PC-9 (cell line): ENCODE measurements around the gene GLRX3. TPM values are rescaled to one million over a fixed set of nuclear protein-coding genes. Genes with fewer than 3 reads are reported as not detected.

Experiments used
- BruUV-seq: library from RNA; stranded (reverse); fragments of 400-500 nt; replicated peaks from 2 replicates; lab custom pipeline; 2021; lab: Mats Ljungman, UMichigan
- CTCF ChIA-PET: fragments of 300-600 bp; sonication (Branson Sonifier 250); formaldehyde crosslinking; loops from one replicate; lab custom pipeline; 2022; ENCODE audit warnings: antibody characterized with exemption; lab: Charles Lee
- POLR2A ChIA-PET: fragments of 300-600 bp; sonication (Branson Sonifier 250); formaldehyde crosslinking; loops from one replicate; lab custom pipeline; 2022; ENCODE audit warnings: antibody characterized with exemption; ENCODE audit not compliant: unreplicated experiment; lab: Charles Lee
- DNase-seq, 2 experiments: peaks; one replicate each; pipeline versions ENCODE4 v3.0.0 to v3.0.0-alpha.2; 2015 to 2022; ENCODE audit warnings: mixed read lengths in 1 of 2
- H2AFZ ChIP-seq: fragments of 200-600 bp; sonication (generic); 2 replicates; pipeline ENCODE4 v1.8.1; 2017; ENCODE audit warnings: antibody characterized with exemption
- H3F3A ChIP-seq: fragments of 200-600 bp; sonication (generic); 2 replicates; pipeline ENCODE4 v1.8.1; 2017; ENCODE audit warnings: antibody characterized with exemption, mild to moderate bottlenecking, low read depth; ENCODE audit not compliant: insufficient read depth
- H3K27ac ChIP-seq: fragments of 200-600 bp; sonication (generic); 2 replicates; pipeline ENCODE4 v1.6.1; 2016; ENCODE audit warnings: mixed run types
- H3K27me3 ChIP-seq: fragments of 200-600 bp; sonication (generic); 2 replicates; pipeline ENCODE4 v1.6.1; 2016; ENCODE audit warnings: low read depth, mixed run types; ENCODE audit not compliant: insufficient read depth
- H3K36me3 ChIP-seq: fragments of 200-600 bp; sonication (generic); 2 replicates; pipeline ENCODE4 v1.6.1; 2016; ENCODE audit warnings: low read depth, mixed run types
- H3K4me1 ChIP-seq: fragments of 200-600 bp; sonication (generic); replicated peaks from 2 replicates; pipeline ENCODE4 v1.6.1; 2016; ENCODE audit warnings: mixed run types; ENCODE audit not compliant: insufficient read depth
- H3K4me2 ChIP-seq: fragments of 200-600 bp; sonication (generic); 2 replicates; pipeline ENCODE4 v1.6.1; 2017; ENCODE audit warnings: mixed run types
- H3K4me3 ChIP-seq: fragments of 200-600 bp; sonication (generic); 2 replicates; pipeline ENCODE4 v1.6.1; 2016; ENCODE audit warnings: mixed run types
- H3K79me2 ChIP-seq: fragments of 200-600 bp; sonication (generic); 2 replicates; pipeline ENCODE4 v1.6.1; 2017; ENCODE audit warnings: low read depth, mixed run types
- H3K9me2 ChIP-seq: fragments of 200-600 bp; sonication (generic); 2 replicates; pipeline ENCODE4 v1.8.1; 2017; ENCODE audit warnings: mild to moderate bottlenecking; ENCODE audit not compliant: insufficient read depth
- H3K9me3 ChIP-seq: fragments of 200-600 bp; sonication (generic); 2 replicates; pipeline ENCODE4 v1.8.1; 2016; ENCODE audit warnings: low read depth; ENCODE audit not compliant: insufficient read depth
- H4K20me1 ChIP-seq: fragments of 200-600 bp; sonication (generic); 2 replicates; pipeline ENCODE4 v1.8.1; 2017; ENCODE audit not compliant: insufficient read depth
- CTCF ChIP-seq: fragments of 200-600 bp; sonication (generic); conservative IDR thresholded peaks from 2 replicates; pipeline ENCODE4 v1.6.1; 2017; ENCODE audit warnings: mixed run types, antibody characterized with exemption, mild to moderate bottlenecking, moderate library complexity
- EZH2 ChIP-seq: fragments of 200-600 bp; sonication (generic); IDR thresholded peaks from 2 replicates; pipeline ENCODE4 v1.8.0; 2017; ENCODE audit warnings: antibody characterized with exemption, low read depth
- intact Hi-C: fragments of 100-400 bp; cut with micrococcal nuclease; formaldehyde crosslinking; loops from one replicate; pipeline ENCODE4 v1.10.0; 2022; ENCODE audit not compliant: unreplicated experiment
- total RNA-seq: library from RNA; stranded (reverse); gene quantifications from 2 replicates; pipeline ENCODE4 v1.2.3, GENCODE V29; 2021

GLRX3 gene
- total RNA-seq, 1 experiment from 2014 or later, result 78.0 TPM

GRCh38 chr10:130121486-130122079, 14.6 kb upstream of the GLRX3 start:
- no peak overlapping the region for H3K4me3 ChIP-seq
- H2AFZ ChIP-seq, result no peak overlapping the region
- H3K79me2 ChIP-seq, result no peaks in the 10 kb centered on the region
- no peak overlapping the region for H3K4me2 ChIP-seq
- H3K27ac ChIP-seq, result no peak overlapping the region
- H3K9me3 ChIP-seq, result no peaks in the 10 kb centered on the region
- no peaks in the 10 kb centered on the region for H3K36me3 ChIP-seq
- no peaks in the 10 kb centered on the region for H3F3A ChIP-seq
- intact Hi-C loops, result loop anchor here (10.0 kb wide), 1 partner anchor 1087 kb away; no protein-coding TSS in a partner anchor
- DNase-seq, result no peak
- no peaks in the 10 kb centered on the region for H4K20me1 ChIP-seq
- H3K9me2 ChIP-seq, result no peaks in the 10 kb centered on the region
- ChIA-PET POLR2A (no interaction called here), CTCF (interaction anchor here (0.7 kb wide), 1 partner anchor 12 kb away, joined by 4 read pairs; no protein-coding TSS in a partner anchor)
- BruUV-seq, result no TSS peak
- no peaks in the 10 kb centered on the region for H3K4me1 ChIP-seq
- H3K27me3 ChIP-seq, result peaks cover 3% of the 10 kb centered on the region; the same call in 1 of the 2 replicates
- TF ChIP-seq EZH2 (no peak), CTCF (no peak)

GRCh38 chr10:130127364-130128061, 8.7 kb upstream of the GLRX3 start:
- ChIA-PET POLR2A (no interaction called here), CTCF (interaction anchor here (0.9 kb wide), 1 partner anchor 18 kb away, joined by 3 read pairs; no protein-coding TSS in a partner anchor)
- no peak overlapping the region for H3K4me3 ChIP-seq
- TF ChIP-seq EZH2, result no peak
- peak; percentile 63 for TF ChIP-seq CTCF
- no peaks in the 10 kb centered on the region for H3K4me1 ChIP-seq
- H3K9me2 ChIP-seq, result no peaks in the 10 kb centered on the region
- intact Hi-C loops, result loop anchor here (10.0 kb wide), 1 partner anchor 1093 kb away; no protein-coding TSS in a partner anchor
- no peak overlapping the region for H2AFZ ChIP-seq
- H4K20me1 ChIP-seq, result no peaks in the 10 kb centered on the region
- BruUV-seq, result no TSS peak
- peak in 1 of 2 experiments; percentile 47 for DNase-seq
- H3F3A ChIP-seq, result no peaks in the 10 kb centered on the region
- no peak overlapping the region for H3K4me2 ChIP-seq
- H3K27ac ChIP-seq, result no peak overlapping the region
- no peaks in the 10 kb centered on the region for H3K36me3 ChIP-seq
- H3K27me3 ChIP-seq, result no peaks in the 10 kb centered on the region
- H3K9me3 ChIP-seq, result no peaks in the 10 kb centered on the region
- no peaks in the 10 kb centered on the region for H3K79me2 ChIP-seq

DNA sequence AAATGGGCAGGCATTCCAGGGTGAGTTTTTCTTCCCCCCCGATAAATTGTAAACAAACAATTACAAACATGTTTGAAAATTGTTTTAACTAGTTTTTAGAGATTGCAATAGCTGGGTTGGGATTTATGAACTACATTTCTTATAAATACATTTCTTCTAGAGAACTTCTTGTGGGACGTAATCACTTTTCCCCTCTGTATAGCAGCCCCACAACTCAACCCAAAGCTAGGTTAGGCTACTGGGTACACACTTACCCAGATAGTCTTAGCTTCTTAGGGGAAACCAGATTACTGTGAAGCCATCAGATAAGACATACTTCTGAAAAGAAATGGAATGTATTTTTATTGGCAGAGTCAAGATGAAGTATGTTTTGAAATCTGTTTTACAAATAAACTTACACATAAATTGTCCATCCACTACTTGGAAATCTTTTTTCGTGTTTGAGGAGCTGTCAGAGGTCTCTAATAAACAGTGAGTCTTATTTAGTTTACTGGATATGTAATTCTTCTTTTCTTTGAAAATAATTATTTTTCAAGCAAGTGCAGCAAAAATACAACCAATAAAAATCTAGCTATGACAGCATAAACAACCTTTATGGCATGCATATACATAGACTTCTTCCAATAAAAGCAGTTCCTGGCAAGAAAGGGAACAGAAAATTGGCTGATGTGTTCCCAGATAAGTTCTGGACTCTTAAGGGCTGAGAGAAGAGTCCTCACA, 8.0 kb upstream of the GLRX3 start:
- H3K27me3 ChIP-seq, result no peaks in the 10 kb centered on the region
- no TSS peak for BruUV-seq
- no peak; the same call in 1 of the 2 replicates for TF ChIP-seq CTCF
- TF ChIP-seq EZH2, result no peak
- H3K36me3 ChIP-seq, result no peaks in the 10 kb centered on the region
- CTCF ChIA-PET, result interaction anchor here (0.9 kb wide), 1 partner anchor 19 kb away, joined by 3 read pairs; no protein-coding TSS in a partner anchor
- DNase-seq, result no peak
- H2AFZ ChIP-seq, result no peak overlapping the region
- intact Hi-C loops, result loop anchor here (10.0 kb wide), 1 partner anchor 1093 kb away; no protein-coding TSS in a partner anchor
- H3K79me2 ChIP-seq, result no peaks in the 10 kb centered on the region
- no peak overlapping the region for H3K4me2 ChIP-seq
- no peaks in the 10 kb centered on the region for H4K20me1 ChIP-seq
- POLR2A ChIA-PET, result no interaction called here
- H3F3A ChIP-seq, result no peaks in the 10 kb centered on the region
- H3K4me3 ChIP-seq, result no peak overlapping the region
- no peaks in the 10 kb centered on the region for H3K9me2 ChIP-seq
- H3K4me1 ChIP-seq, result no peaks in the 10 kb centered on the region
- H3K27ac ChIP-seq, result no peak overlapping the region
- no peaks in the 10 kb centered on the region for H3K9me3 ChIP-seq
